Coronary artery (tissue), 2 donors: ENCODE results near the gene MARCKSL1.
A peak's percentile ranks its signal among the peaks of the same experiment; 100 is the strongest.
"Not testable (repeated sequence)": the region's sequence is repeated elsewhere in the genome, so short reads cannot be mapped to it uniquely, and the experiment has no call there.

Source experiments
- DNase-seq: peaks from one replicate; pipeline ENCODE4 v3.0.0-alpha.2; 2017; ENCODE audit warnings: low spot score
- H3K27ac ChIP-seq, 2 donors: fragments of 200-600 bp; sonication (generic); one replicate each; pipeline ENCODE4 v1.5.1; 2016 to 2019
- H3K4me3 ChIP-seq: fragments of 200-600 bp; sonication (generic); 2 replicates; pipeline ENCODE4 v1.5.1; 2016; ENCODE audit warnings: mild to moderate bottlenecking, moderate library complexity
- CTCF ChIP-seq: fragments of 200-600 bp; sonication (generic); IDR thresholded peaks from one replicate; pipeline ENCODE4 v1.5.1; 2019; ENCODE audit warnings: antibody characterized with exemption

Gene MARCKSL1

DNA sequence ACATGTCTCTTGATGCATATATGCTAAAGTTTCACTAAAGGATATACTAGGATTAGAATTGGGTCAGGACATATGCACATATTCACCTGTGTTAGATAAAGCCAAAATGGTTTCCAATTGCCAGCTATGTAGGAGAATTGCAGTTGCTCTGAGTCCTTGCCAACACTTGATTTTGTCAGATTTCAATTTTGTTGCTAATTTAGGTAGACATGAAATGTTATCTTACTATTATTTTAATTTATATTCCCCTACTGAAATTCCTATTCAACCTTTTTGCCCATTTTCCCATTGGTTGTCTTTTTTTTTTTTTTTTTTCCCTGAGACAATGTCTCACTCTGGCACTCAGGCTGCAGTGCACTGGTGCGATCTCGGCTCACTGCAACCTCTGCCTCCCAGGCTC is 30.7 kb downstream of the MARCKSL1 start:
- no peak overlapping the region for H3K27ac ChIP-seq
- no peak overlapping the region for H3K4me3 ChIP-seq
- no peak for TF ChIP-seq CTCF
- DNase-seq = no peak

DNA sequence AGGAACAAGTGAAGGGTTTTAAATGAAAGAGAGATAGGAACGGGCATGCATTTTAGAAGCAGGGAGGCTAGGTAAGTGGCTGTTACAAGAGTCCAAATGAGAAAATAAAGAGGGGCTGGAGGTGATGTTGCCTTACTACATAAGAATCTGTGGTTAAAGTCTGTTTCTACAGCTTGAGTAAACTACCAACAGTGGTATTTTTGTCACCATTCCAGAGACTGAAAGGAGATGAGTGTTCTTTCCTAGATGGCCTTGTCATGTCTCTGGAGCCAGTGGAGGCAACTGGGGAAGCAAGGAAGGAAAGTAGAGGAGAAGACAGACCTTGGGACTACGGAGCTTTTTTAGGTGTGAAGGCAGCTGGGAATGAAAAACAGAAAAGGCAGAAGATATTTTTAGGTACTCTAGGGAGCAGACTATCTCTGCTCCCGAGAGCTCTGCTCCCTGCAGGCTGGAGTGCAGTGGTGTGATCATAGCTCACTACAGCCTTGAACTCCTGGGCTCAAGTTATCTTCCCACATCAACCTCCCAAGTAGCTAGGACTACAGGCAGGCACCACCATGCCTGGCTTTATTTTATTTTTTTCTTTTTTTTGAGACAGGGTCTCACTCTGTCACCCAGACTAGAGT is 31.9 kb downstream of the MARCKSL1 start:
- Histone ChIP-seq H3K4me3 (no peak overlapping the region), H3K27ac (no peak overlapping the region)
- DNase-seq = no peak
- TF ChIP-seq CTCF = no peak

GRCh38 chr1:32303358-32303757 is 32.7 kb downstream of the MARCKSL1 start:
- no peak overlapping the region for H3K27ac ChIP-seq
- no peak overlapping the region for H3K4me3 ChIP-seq
- no peak for DNase-seq
- no peak for TF ChIP-seq CTCF

DNA sequence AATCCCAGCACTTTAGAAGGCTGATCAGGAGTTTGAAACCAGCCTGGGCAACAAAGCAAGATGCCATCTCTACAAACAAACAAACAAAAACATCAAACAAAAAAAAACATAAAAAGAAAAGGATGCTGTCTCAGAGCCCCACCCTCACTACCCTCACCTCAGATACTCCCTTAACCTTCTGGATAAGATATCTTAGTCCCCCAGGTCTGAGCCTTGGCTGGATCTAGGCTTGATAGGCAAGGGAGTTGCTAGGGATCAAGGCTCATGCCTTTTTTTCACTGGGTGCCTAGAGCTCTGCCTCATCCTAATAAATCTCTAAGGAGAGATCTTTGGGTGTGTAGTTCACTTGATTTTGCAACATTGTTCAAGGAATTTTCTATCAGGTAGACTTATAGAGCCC is 36.7 kb downstream of the MARCKSL1 start:
- TF ChIP-seq CTCF = no peak
- Histone ChIP-seq H3K4me3 (no peak overlapping the region), H3K27ac (no peak overlapping the region)
- no peak for DNase-seq

GRCh38 chr1:32298211-32298610 is 37.8 kb downstream of the MARCKSL1 start:
- H3K4me3 ChIP-seq, H3K27ac ChIP-seq, DNase-seq: not testable (repeated sequence)

- peak within 1 kb of the TSS; percentile 82 for H3K4me3 ChIP-seq
- peak within 1 kb of the TSS; percentile 78 to 83 for H3K27ac ChIP-seq
- peak; percentile 94 for DNase-seq
- TF ChIP-seq CTCF = no peak
Observed at GRCh38 chr1:32291708-32292538, 44.1 kb downstream of the MARCKSL1 start, which contains the start of gene HDAC1. Gene HDAC1 (plus strand): TSS chr1:32292083. CDS start chr1:32292170, 87 bp downstream.

GRCh38 chr1:32291145-32291707 is 44.8 kb downstream of the MARCKSL1 start:
- Histone ChIP-seq H3K4me3 (peak overlapping the region; percentile 82), H3K27ac (peak overlapping the region; percentile 78 to 83)
- no peak for TF ChIP-seq CTCF
- no peak for DNase-seq
